Esophagus squamous epithelium (tissue), 5 donors: ENCODE data around the gene MEI1. TPM values are rescaled to one million over a fixed set of nuclear protein-coding genes. Genes with fewer than 3 reads are reported as not detected.

Experiments used
- DNase-seq: peaks from one replicate; lab custom pipeline; 2025; lab: John Stamatoyannopoulos, UW
- H3K27ac ChIP-seq, 4 donors: fragments of 200-600 bp; sonication (generic); one replicate each; pipeline ENCODE4 v1.5.1; 2016 to 2019; ENCODE audit warnings: mild to moderate bottlenecking in 1 of 4
- H3K27me3 ChIP-seq, 4 donors: fragments of 200-600 bp; sonication (generic); 1 replicate in 3 of 4; 2 replicates in 1 of 4; pipeline versions ENCODE4 v1.5.1 to v1.6.0; 2017 to 2021; ENCODE audit warnings: antibody characterized with exemption in 1 of 4
- H3K36me3 ChIP-seq, 3 donors: fragments of 200-600 bp; sonication (generic); one replicate each; pipeline ENCODE4 v1.5.1; 2016 to 2019
- H3K4me1 ChIP-seq, 3 donors: fragments of 200-600 bp; sonication (generic); one replicate each; pipeline ENCODE4 v1.5.1; 2017 to 2019
- H3K4me3 ChIP-seq, 4 donors: fragments of 200-600 bp; sonication (generic); 1 replicate in 3 of 4; 2 replicates in 1 of 4; pipeline ENCODE4 v1.5.1; 2016 to 2019; ENCODE audit warnings: mild to moderate bottlenecking in 2 of 4, moderate library complexity in 1 of 4
- H3K9me3 ChIP-seq, 3 donors: fragments of 200-600 bp; sonication (generic); one replicate each; pipeline ENCODE4 v1.5.1; 2016 to 2019
- POLR2A ChIP-seq, 4 donors: fragments of 450-650 bp; IDR thresholded peaks; one replicate each; pipeline ENCODE4 v1.6.1; 2017; ENCODE audit warnings: antibody characterized with exemption in 4 of 4, mild to moderate bottlenecking in 4 of 4, moderate library complexity in 3 of 4
- WGBS, 2 donors: methylation state at CpG; one replicate each; pipeline ENCODE4 v1.1.5; 2018; 5-methylcytosine and 5-hydroxymethylcytosine counted together
- intact Hi-C: fragments of 100-400 bp; cut with DNase I; formaldehyde crosslinking; loops from one replicate; pipeline ENCODE4 v1.15.0; 2022
- total RNA-seq, 4 donors: library from RNA; depleted of rRNA; stranded (reverse); fragments of >200 nt; gene quantifications; one replicate each; pipeline ENCODE4 v1.1.0, GENCODE V29; 2016
- TF ChIP-seq, protein P1 (sequence below), 6 experiments: fragments of 450-650 bp in 4 of 6; fragments of 200-600 bp in 2 of 6; sonication (generic) in 2 of 6; IDR thresholded peaks; one replicate each; pipeline ENCODE4 v1.5.1; 2016 to 2019; ENCODE audit warnings: antibody characterized with exemption in 6 of 6, mild to moderate bottlenecking in 4 of 6, moderate library complexity in 4 of 6
- donor health status: DM: yes; HTN: yes; CAD: no.

The MEI1 gene
- total RNA-seq, 4 donors from 2014 or later = 0.09 to 1.3 (median 0.52) TPM

DNA sequence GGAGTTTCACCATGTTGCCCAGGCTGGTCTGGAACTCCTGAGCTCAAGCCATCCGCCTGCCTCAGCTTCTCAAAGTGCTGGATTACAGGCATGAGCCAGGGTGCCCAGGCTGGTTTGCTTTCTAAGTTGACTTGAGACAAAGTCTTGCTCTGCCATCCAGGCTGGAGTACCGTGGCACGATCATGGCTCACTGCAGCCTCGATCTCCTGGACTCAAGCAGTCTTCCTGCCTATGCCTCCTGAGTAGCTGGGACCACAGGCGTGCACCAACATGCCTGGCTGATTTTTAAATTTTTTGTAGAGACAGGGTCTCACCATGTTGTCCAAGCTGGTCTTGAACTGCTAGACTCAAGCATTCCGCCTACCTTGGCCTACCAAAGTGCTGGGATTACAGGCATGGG is 41.6 kb upstream of the MEI1 start:
- Histone ChIP-seq H3K27me3 (no peaks in the 10 kb centered on the region), H3K4me3 (no peak overlapping the region), H3K4me1 (no peaks in the 10 kb centered on the region), H3K27ac (no peak overlapping the region), H3K9me3 (no peaks in the 10 kb centered on the region), H3K36me3 (peaks cover 47 to 100% (median 93%) of the 10 kb centered on the region in 3 donors)
- intact Hi-C loops = no loop called here
- DNase-seq = no peak
- 93 to 100% methylated on average over 6 of the region's 6 CpGs for WGBS, 2 donors
- TF ChIP-seq, protein P1, sequence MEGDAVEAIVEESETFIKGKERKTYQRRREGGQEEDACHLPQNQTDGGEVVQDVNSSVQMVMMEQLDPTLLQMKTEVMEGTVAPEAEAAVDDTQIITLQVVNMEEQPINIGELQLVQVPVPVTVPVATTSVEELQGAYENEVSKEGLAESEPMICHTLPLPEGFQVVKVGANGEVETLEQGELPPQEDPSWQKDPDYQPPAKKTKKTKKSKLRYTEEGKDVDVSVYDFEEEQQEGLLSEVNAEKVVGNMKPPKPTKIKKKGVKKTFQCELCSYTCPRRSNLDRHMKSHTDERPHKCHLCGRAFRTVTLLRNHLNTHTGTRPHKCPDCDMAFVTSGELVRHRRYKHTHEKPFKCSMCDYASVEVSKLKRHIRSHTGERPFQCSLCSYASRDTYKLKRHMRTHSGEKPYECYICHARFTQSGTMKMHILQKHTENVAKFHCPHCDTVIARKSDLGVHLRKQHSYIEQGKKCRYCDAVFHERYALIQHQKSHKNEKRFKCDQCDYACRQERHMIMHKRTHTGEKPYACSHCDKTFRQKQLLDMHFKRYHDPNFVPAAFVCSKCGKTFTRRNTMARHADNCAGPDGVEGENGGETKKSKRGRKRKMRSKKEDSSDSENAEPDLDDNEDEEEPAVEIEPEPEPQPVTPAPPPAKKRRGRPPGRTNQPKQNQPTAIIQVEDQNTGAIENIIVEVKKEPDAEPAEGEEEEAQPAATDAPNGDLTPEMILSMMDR (IDR thresholded peaks at IDR 0.05) = no peak
- TF ChIP-seq POLR2A (IDR thresholded peaks at IDR 0.05) = no peak

DNA sequence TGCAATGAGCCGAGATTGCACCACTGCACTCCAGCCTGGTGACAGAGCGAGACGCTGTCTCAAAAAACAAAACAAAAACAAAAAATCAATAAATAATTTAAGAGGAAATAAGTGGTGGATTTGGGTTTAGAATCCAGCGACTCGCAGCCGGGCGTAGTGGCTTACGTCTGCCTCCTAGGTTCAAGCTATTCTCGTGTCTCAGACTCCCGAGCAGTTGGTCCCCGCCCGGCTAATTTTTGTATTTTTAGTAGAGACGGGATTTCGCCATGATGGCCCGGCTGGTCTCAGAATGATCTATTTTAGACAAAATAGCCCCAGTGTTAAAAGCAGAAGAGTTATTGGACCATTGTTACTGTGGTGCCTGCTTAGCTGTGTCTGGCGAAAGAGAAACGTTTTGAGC is 40.4 kb upstream of the MEI1 start:
- DNase-seq = no peak
- intact Hi-C loops = no loop called here
- Histone ChIP-seq H3K27me3 (no peaks in the 10 kb centered on the region), H3K36me3 (peaks cover 42 to 100% (median 92%) of the 10 kb centered on the region in 3 donors), H3K4me3 (no peak overlapping the region), H3K9me3 (no peaks in the 10 kb centered on the region), H3K27ac (no peak overlapping the region), H3K4me1 (no peaks in the 10 kb centered on the region)
- TF ChIP-seq, protein P1 (IDR thresholded peaks at IDR 0.05) = no peak
- no peak for TF ChIP-seq POLR2A (IDR thresholded peaks at IDR 0.05)
- WGBS, 2 donors = 88 to 93% methylated on average over 17 of the region's 17 CpGs

DNA sequence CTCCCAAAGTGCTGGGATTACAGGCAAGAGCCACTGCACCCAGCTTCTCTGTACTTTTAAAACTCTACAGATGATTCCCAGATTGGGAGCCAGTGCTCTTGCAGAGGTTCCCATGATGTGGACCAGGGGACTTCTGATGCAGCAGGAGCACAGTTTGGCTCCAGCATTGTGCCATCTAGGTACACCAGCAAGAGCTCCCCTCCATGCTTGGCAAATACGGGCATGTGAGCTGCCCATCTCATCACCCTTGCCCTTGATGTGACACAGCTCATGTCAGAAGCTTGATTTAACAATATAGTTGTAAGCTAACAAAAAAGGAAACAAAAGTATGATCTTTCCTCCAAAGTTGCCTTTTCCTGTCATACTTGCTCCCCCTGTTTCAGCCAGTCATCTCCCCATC is 39.4 kb upstream of the MEI1 start:
- intact Hi-C loops = no loop called here
- Histone ChIP-seq H3K4me1 (no peaks in the 10 kb centered on the region), H3K27ac (no peak overlapping the region), H3K9me3 (no peaks in the 10 kb centered on the region), H3K36me3 (peaks cover 32 to 100% (median 92%) of the 10 kb centered on the region in 3 donors), H3K27me3 (no peaks in the 10 kb centered on the region), H3K4me3 (no peak overlapping the region)
- DNase-seq = no peak
- no peak for TF ChIP-seq POLR2A (IDR thresholded peaks at IDR 0.05)
- TF ChIP-seq, protein P1 (IDR thresholded peaks at IDR 0.05) = no peak
- whole genome bisulfite sequencing, 2 donors = 83 to 100% methylated on average over 1 of the region's 1 CpG

- intact Hi-C loops = no loop called here
- DNase-seq = no peak
- Histone ChIP-seq H3K9me3 (no peaks in the 10 kb centered on the region), H3K4me1 (no peaks in the 10 kb centered on the region), H3K27me3 (no peaks in the 10 kb centered on the region), H3K36me3 (peaks cover 32 to 100% (median 88%) of the 10 kb centered on the region in 3 donors), H3K27ac (no peak overlapping the region), H3K4me3 (no peak overlapping the region)
- 85 to 89% methylated on average over 3 of the region's 3 CpGs for WGBS, 2 donors
- no peak for TF ChIP-seq POLR2A (IDR thresholded peaks at IDR 0.05)
- TF ChIP-seq, protein P1 (IDR thresholded peaks at IDR 0.05) = no peak
Measured at GRCh38 chr22:41660416-41660815, 38.9 kb upstream of the MEI1 start.

GRCh38 chr22:41661088-41661487 is 38.2 kb upstream of the MEI1 start:
- no peaks in the 10 kb centered on the region for H3K27me3 ChIP-seq
- 82 to 94% methylated on average over 3 of the region's 3 CpGs for WGBS, 2 donors
- H3K4me1 ChIP-seq = no peaks in the 10 kb centered on the region
- intact Hi-C loops = no loop called here
- no peaks in the 10 kb centered on the region for H3K9me3 ChIP-seq
- DNase-seq = no peak
- H3K36me3 ChIP-seq = peaks cover 32 to 96% (median 82%) of the 10 kb centered on the region in 3 donors
- no peak overlapping the region for H3K27ac ChIP-seq
- no peak overlapping the region for H3K4me3 ChIP-seq
- TF ChIP-seq, protein P1 (IDR thresholded peaks at IDR 0.05) = no peak
- no peak for TF ChIP-seq POLR2A (IDR thresholded peaks at IDR 0.05)
